GM12892 (cell line): ENCODE data around the gene CEMIP.

Experiments
- POLR2A ChIP-seq: IDR thresholded peaks from 2 replicates; pipeline ENCODE4 v1.6.1; 2011; ENCODE audit warnings: low read depth, low read length, control low read depth
- POLR2AphosphoS5 ChIP-seq: IDR thresholded peaks from 2 replicates; pipeline ENCODE4 v1.6.1; 2011; ENCODE audit warnings: low read depth, low read length, control low read depth

GRCh38 chr15:80966431-80967197, 187.4 kb downstream of the CEMIP start:
- TF ChIP-seq POLR2A (no peak), POLR2AphosphoS5 (no peak)
